HEK293T (cell line): ENCODE data around the gene ZNF70.

ENCODE experiments used
- CTCF ChIA-PET: fragments of 350-600 bp; formaldehyde crosslinking; extraction: SDS; loops from one replicate; lab custom pipeline; 2021; ENCODE audit warnings: antibody characterized with exemption, inconsistent platforms; lab: Yijun Ruan, JAX
- POLR2A ChIA-PET: fragments of 350-600 bp; formaldehyde crosslinking; extraction: SDS; loops from one replicate; lab custom pipeline; 2020; ENCODE audit warnings: antibody characterized with exemption, inconsistent platforms; lab: Yijun Ruan, JAX
- DNase-seq: peaks from one replicate; pipeline ENCODE4 v3.0.0; 2012; ENCODE audit warnings: mixed read lengths; ENCODE audit errors: extremely low spot score
- ARNT ChIP-seq: fragments of 450-650 bp; IDR thresholded peaks from 2 replicates; pipeline ENCODE4 v1.6.1; 2017; ENCODE audit warnings: mild to moderate bottlenecking
- BHLHE40 ChIP-seq: fragments of 450-650 bp; IDR thresholded peaks from 2 replicates; pipeline ENCODE4 v1.6.1; 2016; ENCODE audit warnings: mild to moderate bottlenecking, moderate library complexity, borderline replicate concordance
- CTBP1 ChIP-seq: fragments of 450-650 bp; IDR thresholded peaks from 2 replicates; pipeline ENCODE4 v1.6.1; 2016; ENCODE audit warnings: borderline replicate concordance
- ELF4 ChIP-seq: fragments of 450-650 bp; IDR thresholded peaks from 2 replicates; pipeline ENCODE4 v1.6.1; 2017; ENCODE audit warnings: antibody characterized with exemption
- FOXA1 ChIP-seq: fragments of 450-650 bp; IDR thresholded peaks from 2 replicates; pipeline ENCODE4 v1.6.1; 2016; ENCODE audit warnings: mild to moderate bottlenecking
- FOXK2 ChIP-seq: fragments of 450-650 bp; IDR thresholded peaks from 2 replicates; pipeline ENCODE4 v1.6.1; 2016; ENCODE audit warnings: mild to moderate bottlenecking
- FOXM1 ChIP-seq: fragments of 450-650 bp; IDR thresholded peaks from 2 replicates; pipeline ENCODE4 v1.6.1; 2017; ENCODE audit warnings: mild to moderate bottlenecking, borderline replicate concordance
- HDGF ChIP-seq: fragments of 450-650 bp; IDR thresholded peaks from 2 replicates; pipeline ENCODE4 v1.6.1; 2017; ENCODE audit warnings: antibody characterized with exemption, borderline replicate concordance
- L3MBTL2 ChIP-seq: fragments of 450-650 bp; conservative IDR thresholded peaks from 2 replicates; pipeline ENCODE4 v1.6.1; 2016; ENCODE audit warnings: mild to moderate bottlenecking
- LEF1 ChIP-seq: fragments of 450-650 bp; IDR thresholded peaks from 2 replicates; pipeline ENCODE4 v1.6.1; 2017; ENCODE audit warnings: mild to moderate bottlenecking, borderline replicate concordance
- NFRKB ChIP-seq: fragments of 450-650 bp; IDR thresholded peaks from 2 replicates; pipeline ENCODE4 v1.6.1; 2016; ENCODE audit warnings: mild to moderate bottlenecking, moderate library complexity
- SP1 ChIP-seq: fragments of 450-650 bp; IDR thresholded peaks from 2 replicates; pipeline ENCODE4 v1.6.1; 2017
- SUZ12 ChIP-seq: fragments of 450-650 bp; IDR thresholded peaks from 2 replicates; pipeline ENCODE4 v1.6.1; 2016; ENCODE audit warnings: mild to moderate bottlenecking
- TARDBP ChIP-seq: fragments of 450-650 bp; IDR thresholded peaks from 2 replicates; pipeline ENCODE4 v1.6.1; 2016
- ZNF384 ChIP-seq: fragments of 450-650 bp; IDR thresholded peaks from 2 replicates; pipeline ENCODE4 v1.6.1; 2016
- TF ChIP-seq, protein P1 (sequence below): fragments of 450-650 bp; IDR thresholded peaks from 2 replicates; pipeline ENCODE4 v1.6.1; 2016

Gene ZNF70

GRCh38 chr22:23714596-23715578 is 36.0 kb downstream of the ZNF70 start:
- DNase-seq, result no peak
- ChIA-PET CTCF (no interaction called here), POLR2A (no interaction called here)
- no peak for TF ChIP-seq NFRKB
- TF ChIP-seq CTBP1, result no peak
- TF ChIP-seq ELF4, result no peak
- TF ChIP-seq TARDBP, result no peak
- no peak for TF ChIP-seq SP1
- no peak for TF ChIP-seq FOXM1
- TF ChIP-seq L3MBTL2, result no peak
- TF ChIP-seq SUZ12, result no peak
- no peak for TF ChIP-seq FOXK2
- no peak for TF ChIP-seq BHLHE40
- no peak for TF ChIP-seq ZNF384

- no peak for TF ChIP-seq TARDBP
- no peak for TF ChIP-seq FOXM1
- TF ChIP-seq ELF4, result no peak
- no peak for TF ChIP-seq FOXK2
- TF ChIP-seq SUZ12, result no peak
- TF ChIP-seq HDGF, result no peak
- TF ChIP-seq ZNF384, result no peak
- TF ChIP-seq LEF1, result no peak
- no peak for TF ChIP-seq ARNT
- TF ChIP-seq NFRKB, result no peak
- TF ChIP-seq, protein P1, sequence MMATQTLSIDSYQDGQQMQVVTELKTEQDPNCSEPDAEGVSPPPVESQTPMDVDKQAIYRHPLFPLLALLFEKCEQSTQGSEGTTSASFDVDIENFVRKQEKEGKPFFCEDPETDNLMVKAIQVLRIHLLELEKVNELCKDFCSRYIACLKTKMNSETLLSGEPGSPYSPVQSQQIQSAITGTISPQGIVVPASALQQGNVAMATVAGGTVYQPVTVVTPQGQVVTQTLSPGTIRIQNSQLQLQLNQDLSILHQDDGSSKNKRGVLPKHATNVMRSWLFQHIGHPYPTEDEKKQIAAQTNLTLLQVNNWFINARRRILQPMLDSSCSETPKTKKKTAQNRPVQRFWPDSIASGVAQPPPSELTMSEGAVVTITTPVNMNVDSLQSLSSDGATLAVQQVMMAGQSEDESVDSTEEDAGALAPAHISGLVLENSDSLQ, result no peak
- no peak for TF ChIP-seq FOXA1
- TF ChIP-seq CTBP1, result no peak
- TF ChIP-seq L3MBTL2, result no peak
- POLR2A ChIA-PET, result interaction anchor here (0.7 kb wide), 1 partner anchor 53 kb away, joined by 3 read pairs; no protein-coding TSS in a partner anchor
- DNase-seq, result no peak
- CTCF ChIA-PET, result interaction anchor here (0.5 kb wide), 1 partner anchor 144 kb away, joined by 4 read pairs; no protein-coding TSS in a partner anchor
Observed at GRCh38 chr22:23713696-23714595, 37.0 kb downstream of the ZNF70 start.

- DNase-seq, result no peak
- no peak for TF ChIP-seq FOXA1
- TF ChIP-seq LEF1, result no peak
- TF ChIP-seq FOXK2, result no peak
- no peak for TF ChIP-seq NFRKB
- no peak for TF ChIP-seq ZNF384
- no peak for TF ChIP-seq SUZ12
- no peak for TF ChIP-seq TARDBP
- TF ChIP-seq ARNT, result no peak
- TF ChIP-seq HDGF, result no peak
- no peak for TF ChIP-seq ELF4
- TF ChIP-seq FOXM1, result no peak
- TF ChIP-seq L3MBTL2, result no peak
- no peak for TF ChIP-seq CTBP1
- TF ChIP-seq SP1, result no peak
- TF ChIP-seq, protein P1, result no peak
- no peak for TF ChIP-seq BHLHE40
- POLR2A ChIA-PET, result interaction anchor here (1.0 kb wide), 1 partner anchor 146 kb away, joined by 3 read pairs; the partner anchor contains the start of gene SLC2A11
- CTCF ChIA-PET, result interaction anchor here (0.6 kb wide), 1 partner anchor 57 kb away, joined by 3 read pairs; no protein-coding TSS in a partner anchor
Observed at GRCh38 chr22:23712256-23712655, 38.7 kb downstream of the ZNF70 start.

DNA sequence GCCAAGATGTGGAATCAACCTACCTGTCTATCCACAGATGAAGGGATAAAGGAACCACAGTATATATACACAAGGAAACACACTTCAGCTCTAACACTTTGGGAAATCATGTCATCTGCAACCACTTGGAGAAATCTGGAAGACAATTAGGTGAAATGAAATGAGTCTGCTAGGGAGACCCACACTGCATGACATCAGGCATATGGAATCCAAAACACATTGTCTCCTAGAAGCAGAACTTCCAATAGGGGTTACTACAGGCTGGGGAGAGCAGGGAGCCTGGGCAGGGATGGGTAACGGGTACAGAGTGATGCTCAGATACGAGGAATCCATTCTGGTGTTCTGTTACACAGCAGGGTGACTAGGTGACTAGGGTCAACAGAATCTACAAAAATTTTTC is 41.8 kb downstream of the ZNF70 start:
- no peak for TF ChIP-seq SP1
- no peak for TF ChIP-seq TARDBP
- no peak for TF ChIP-seq CTBP1
- no peak for TF ChIP-seq FOXK2
- TF ChIP-seq LEF1, result no peak
- TF ChIP-seq FOXA1, result no peak
- no peak for TF ChIP-seq NFRKB
- no peak for TF ChIP-seq ARNT
- TF ChIP-seq BHLHE40, result no peak
- TF ChIP-seq HDGF, result no peak
- TF ChIP-seq, protein P1, result no peak
- no peak for TF ChIP-seq L3MBTL2
- no peak for TF ChIP-seq ELF4
- no peak for TF ChIP-seq SUZ12
- no peak for TF ChIP-seq ZNF384
- TF ChIP-seq FOXM1, result no peak
- ChIA-PET POLR2A (no interaction called here), CTCF (interaction anchor here (0.5 kb wide), 1 partner anchor 47 kb away, joined by 3 read pairs; no protein-coding TSS in a partner anchor)
- DNase-seq, result no peak

GRCh38 chr22:23708270-23708669 is 42.6 kb downstream of the ZNF70 start:
- ChIA-PET POLR2A (no interaction called here), CTCF (no interaction called here)
- no peak for DNase-seq
- TF ChIP-seq CTBP1, result no peak
- TF ChIP-seq, protein P1, result no peak
- TF ChIP-seq TARDBP, result no peak
- no peak for TF ChIP-seq ELF4
- no peak for TF ChIP-seq BHLHE40
- no peak for TF ChIP-seq ZNF384
- no peak for TF ChIP-seq NFRKB
- TF ChIP-seq FOXK2, result no peak
- TF ChIP-seq SUZ12, result no peak
- TF ChIP-seq SP1, result no peak
- TF ChIP-seq LEF1, result no peak
- TF ChIP-seq FOXA1, result no peak
- no peak for TF ChIP-seq ARNT
- TF ChIP-seq L3MBTL2, result no peak
- TF ChIP-seq FOXM1, result no peak
- TF ChIP-seq HDGF, result no peak
